HG03469 (cell line): ENCODE measurements around the gene ITGA7.

Experiments used
- ATAC-seq: cut with Tn5 transposase; IDR thresholded peaks from one replicate; pipeline ENCODE4 v1.9.1; 2021; ENCODE audit warnings: mild to moderate bottlenecking, moderate library complexity, moderate number of reproducible peaks; ENCODE audit not compliant: unreplicated experiment

The ITGA7 gene

GRCh38 chr12:55685671-55686070, 22.0 kb downstream of the ITGA7 start:
- no peak for ATAC-seq

GRCh38 chr12:55684761-55685370, 22.8 kb downstream of the ITGA7 start:
- ATAC-seq: no peak

GRCh38 chr12:55683676-55684075, 24.0 kb downstream of the ITGA7 start:
- ATAC-seq: no peak

GRCh38 chr12:55682087-55682796, 25.5 kb downstream of the ITGA7 start:
- ATAC-seq: no peak

- ATAC-seq: no peak
Measured at GRCh38 chr12:55681142-55682077, 26.3 kb downstream of the ITGA7 start.

GRCh38 chr12:55679691-55680090, 28.0 kb downstream of the ITGA7 start:
- ATAC-seq: no peak

- ATAC-seq: no peak
Measured at GRCh38 chr12:55676707-55677106, 31.0 kb downstream of the ITGA7 start.

GRCh38 chr12:55675666-55676065, 32.0 kb downstream of the ITGA7 start:
- ATAC-seq: no peak

GRCh38 chr12:55673638-55674037, 34.1 kb downstream of the ITGA7 start:
- peak; percentile 100 for ATAC-seq

- ATAC-seq: no peak
Measured at GRCh38 chr12:55671746-55672145, 36.0 kb downstream of the ITGA7 start.

GRCh38 chr12:55670276-55670675, 37.4 kb downstream of the ITGA7 start:
- ATAC-seq: no peak

GRCh38 chr12:55666508-55666907, 41.2 kb downstream of the ITGA7 start:
- no peak for ATAC-seq

- ATAC-seq: no peak
Measured at GRCh38 chr12:55664826-55665225, 42.9 kb downstream of the ITGA7 start.

- no peak for ATAC-seq
Measured at GRCh38 chr12:55663391-55663790, 44.3 kb downstream of the ITGA7 start.

- ATAC-seq: no peak
Measured at GRCh38 chr12:55659486-55660385, 48.0 kb downstream of the ITGA7 start.

- ATAC-seq: no peak
Measured at GRCh38 chr12:55658635-55659391, 48.9 kb downstream of the ITGA7 start.

GRCh38 chr12:55658212-55658611, 49.5 kb downstream of the ITGA7 start:
- ATAC-seq: no peak

- ATAC-seq: no peak
Measured at GRCh38 chr12:55657212-55657611, 50.5 kb downstream of the ITGA7 start.

GRCh38 chr12:55654511-55655214, 53.0 kb downstream of the ITGA7 start:
- ATAC-seq: no peak
